GM23338 (cell line): ENCODE measurements around the gene SRSF1.

Source experiments
- CREB1 ChIP-seq: fragments of 250-450 bp; sonication (Bioruptor Pico); IDR thresholded peaks from 2 replicates; pipeline ENCODE4 v1.5.0; 2020; ENCODE audit warnings: low read depth, mild to moderate bottlenecking, moderate library complexity
- EZH2 ChIP-seq: fragments of 200-600 bp; sonication (generic); IDR thresholded peaks from one replicate; pipeline ENCODE4 v1.8.0; 2017; ENCODE audit warnings: antibody characterized with exemption, mild to moderate bottlenecking, low read depth; ENCODE audit not compliant: unreplicated experiment
- EZH2phosphoT487 ChIP-seq: fragments of 200-600 bp; sonication (generic); IDR thresholded peaks from one replicate; pipeline ENCODE4 v1.8.1; 2018; ENCODE audit warnings: antibody characterized with exemption; ENCODE audit not compliant: unreplicated experiment
- JUNB ChIP-seq: IDR thresholded peaks from one replicate; pipeline ENCODE4 v1.6.1; 2016; ENCODE audit warnings: antibody characterized with exemption; ENCODE audit not compliant: unreplicated experiment
- NANOG ChIP-seq: IDR thresholded peaks from 2 replicates; pipeline ENCODE4 v1.6.1; 2016; ENCODE audit warnings: antibody characterized with exemption, borderline replicate concordance
- POLR2AphosphoS5 ChIP-seq: IDR thresholded peaks from 2 replicates; pipeline ENCODE4 v1.6.1; 2016; ENCODE audit warnings: antibody characterized with exemption, low read depth
- STAT1 ChIP-seq: IDR thresholded peaks from one replicate; pipeline ENCODE4 v1.6.1; 2016; ENCODE audit warnings: antibody characterized with exemption; ENCODE audit not compliant: unreplicated experiment
- TF ChIP-seq, protein P1 (sequence below), 2 experiments: fragments of 200-600 bp in 1 of 2; sonication (generic) in 1 of 2; conservative IDR thresholded peaks; 2 replicates each; pipeline versions ENCODE4 v1.5.1 to v1.6.1; 2016 to 2017; ENCODE audit warnings: antibody characterized with exemption in 2 of 2, low read depth in 2 of 2, mild to moderate bottlenecking in 2 of 2, moderate library complexity in 1 of 2
- TF ChIP-seq, protein P2 (sequence below): IDR thresholded peaks from one replicate; pipeline ENCODE4 v1.6.1; 2018; ENCODE audit warnings: antibody characterized with exemption; ENCODE audit not compliant: unreplicated experiment

DNA sequence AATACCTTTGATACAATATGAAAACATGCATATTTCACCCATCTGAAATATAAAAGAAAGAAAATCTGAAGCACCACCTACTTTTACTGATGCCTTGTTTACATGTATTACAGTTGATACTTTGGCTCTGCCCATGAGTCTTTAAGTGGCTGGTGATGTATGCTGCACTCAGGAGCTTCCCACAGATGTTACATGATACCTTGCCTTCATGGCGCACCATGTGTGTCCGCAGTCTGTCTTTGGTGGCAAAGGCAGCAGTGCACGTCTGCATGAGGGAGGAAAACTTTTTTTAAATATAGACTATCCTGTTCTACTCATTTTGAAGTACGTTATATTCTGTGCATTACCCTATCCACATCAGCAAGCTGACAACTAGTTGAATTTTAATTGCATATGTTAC, 26.5 kb downstream of the SRSF1 start:
- TF ChIP-seq EZH2phosphoT487: no peak
- TF ChIP-seq, protein P1, sequence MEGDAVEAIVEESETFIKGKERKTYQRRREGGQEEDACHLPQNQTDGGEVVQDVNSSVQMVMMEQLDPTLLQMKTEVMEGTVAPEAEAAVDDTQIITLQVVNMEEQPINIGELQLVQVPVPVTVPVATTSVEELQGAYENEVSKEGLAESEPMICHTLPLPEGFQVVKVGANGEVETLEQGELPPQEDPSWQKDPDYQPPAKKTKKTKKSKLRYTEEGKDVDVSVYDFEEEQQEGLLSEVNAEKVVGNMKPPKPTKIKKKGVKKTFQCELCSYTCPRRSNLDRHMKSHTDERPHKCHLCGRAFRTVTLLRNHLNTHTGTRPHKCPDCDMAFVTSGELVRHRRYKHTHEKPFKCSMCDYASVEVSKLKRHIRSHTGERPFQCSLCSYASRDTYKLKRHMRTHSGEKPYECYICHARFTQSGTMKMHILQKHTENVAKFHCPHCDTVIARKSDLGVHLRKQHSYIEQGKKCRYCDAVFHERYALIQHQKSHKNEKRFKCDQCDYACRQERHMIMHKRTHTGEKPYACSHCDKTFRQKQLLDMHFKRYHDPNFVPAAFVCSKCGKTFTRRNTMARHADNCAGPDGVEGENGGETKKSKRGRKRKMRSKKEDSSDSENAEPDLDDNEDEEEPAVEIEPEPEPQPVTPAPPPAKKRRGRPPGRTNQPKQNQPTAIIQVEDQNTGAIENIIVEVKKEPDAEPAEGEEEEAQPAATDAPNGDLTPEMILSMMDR (conservative IDR thresholded peaks at IDR 0.05; ENCODE audit: low read depth in 2 of 2): no peak
- no peak for TF ChIP-seq JUNB
- TF ChIP-seq, protein P2, sequence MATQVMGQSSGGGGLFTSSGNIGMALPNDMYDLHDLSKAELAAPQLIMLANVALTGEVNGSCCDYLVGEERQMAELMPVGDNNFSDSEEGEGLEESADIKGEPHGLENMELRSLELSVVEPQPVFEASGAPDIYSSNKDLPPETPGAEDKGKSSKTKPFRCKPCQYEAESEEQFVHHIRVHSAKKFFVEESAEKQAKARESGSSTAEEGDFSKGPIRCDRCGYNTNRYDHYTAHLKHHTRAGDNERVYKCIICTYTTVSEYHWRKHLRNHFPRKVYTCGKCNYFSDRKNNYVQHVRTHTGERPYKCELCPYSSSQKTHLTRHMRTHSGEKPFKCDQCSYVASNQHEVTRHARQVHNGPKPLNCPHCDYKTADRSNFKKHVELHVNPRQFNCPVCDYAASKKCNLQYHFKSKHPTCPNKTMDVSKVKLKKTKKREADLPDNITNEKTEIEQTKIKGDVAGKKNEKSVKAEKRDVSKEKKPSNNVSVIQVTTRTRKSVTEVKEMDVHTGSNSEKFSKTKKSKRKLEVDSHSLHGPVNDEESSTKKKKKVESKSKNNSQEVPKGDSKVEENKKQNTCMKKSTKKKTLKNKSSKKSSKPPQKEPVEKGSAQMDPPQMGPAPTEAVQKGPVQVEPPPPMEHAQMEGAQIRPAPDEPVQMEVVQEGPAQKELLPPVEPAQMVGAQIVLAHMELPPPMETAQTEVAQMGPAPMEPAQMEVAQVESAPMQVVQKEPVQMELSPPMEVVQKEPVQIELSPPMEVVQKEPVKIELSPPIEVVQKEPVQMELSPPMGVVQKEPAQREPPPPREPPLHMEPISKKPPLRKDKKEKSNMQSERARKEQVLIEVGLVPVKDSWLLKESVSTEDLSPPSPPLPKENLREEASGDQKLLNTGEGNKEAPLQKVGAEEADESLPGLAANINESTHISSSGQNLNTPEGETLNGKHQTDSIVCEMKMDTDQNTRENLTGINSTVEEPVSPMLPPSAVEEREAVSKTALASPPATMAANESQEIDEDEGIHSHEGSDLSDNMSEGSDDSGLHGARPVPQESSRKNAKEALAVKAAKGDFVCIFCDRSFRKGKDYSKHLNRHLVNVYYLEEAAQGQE: no peak
- TF ChIP-seq POLR2AphosphoS5: no peak
- TF ChIP-seq EZH2: no peak
- no peak for TF ChIP-seq NANOG
- no peak for TF ChIP-seq CREB1
- no peak for TF ChIP-seq STAT1
